Activated T-helper 17 cell treated with anti-CD3 and anti-CD28 coated beads, Interleukin-2, amount 50 U/mL, for 72 hours (primary cell): ENCODE results near the gene SLC25A22. TPM values are rescaled to one million over a fixed set of nuclear protein-coding genes. Genes with fewer than 3 reads are reported as not detected.

ENCODE experiments used
- ATAC-seq: fragments of 150-1000 bp; cut with Tn5 transposase; replicated peaks from 2 replicates; pipeline ENCODE4 v1.10.0; 2021; ENCODE audit warnings: mild to moderate bottlenecking, moderate library complexity
- H3K27ac Mint-ChIP-seq: one replicate; pipeline ENCODE4 v1.8.0; 2022; ENCODE audit warnings: mixed read lengths
- H3K27me3 Mint-ChIP-seq: one replicate; pipeline ENCODE4 v1.8.0; 2022; ENCODE audit warnings: mixed read lengths
- H3K36me3 Mint-ChIP-seq: one replicate; pipeline ENCODE4 v1.8.0; 2022; ENCODE audit warnings: low read depth, mild to moderate bottlenecking, mixed read lengths
- H3K4me1 Mint-ChIP-seq: one replicate; pipeline ENCODE4 v1.8.0; 2022; ENCODE audit warnings: mixed read lengths
- H3K4me3 Mint-ChIP-seq: one replicate; pipeline ENCODE4 v1.8.0; 2022; ENCODE audit warnings: mild to moderate bottlenecking, mixed read lengths
- H3K9me3 Mint-ChIP-seq: one replicate; pipeline ENCODE4 v1.8.0; 2022; ENCODE audit warnings: mixed read lengths
- total RNA-seq, 2 donors: library from RNA; stranded (reverse); gene quantifications; one replicate each; pipeline ENCODE4 v1.2.3, GENCODE V29; 2022

The SLC25A22 gene
- total RNA-seq, 2 donors from 2014 or later = 27.9 to 62.2 TPM

DNA sequence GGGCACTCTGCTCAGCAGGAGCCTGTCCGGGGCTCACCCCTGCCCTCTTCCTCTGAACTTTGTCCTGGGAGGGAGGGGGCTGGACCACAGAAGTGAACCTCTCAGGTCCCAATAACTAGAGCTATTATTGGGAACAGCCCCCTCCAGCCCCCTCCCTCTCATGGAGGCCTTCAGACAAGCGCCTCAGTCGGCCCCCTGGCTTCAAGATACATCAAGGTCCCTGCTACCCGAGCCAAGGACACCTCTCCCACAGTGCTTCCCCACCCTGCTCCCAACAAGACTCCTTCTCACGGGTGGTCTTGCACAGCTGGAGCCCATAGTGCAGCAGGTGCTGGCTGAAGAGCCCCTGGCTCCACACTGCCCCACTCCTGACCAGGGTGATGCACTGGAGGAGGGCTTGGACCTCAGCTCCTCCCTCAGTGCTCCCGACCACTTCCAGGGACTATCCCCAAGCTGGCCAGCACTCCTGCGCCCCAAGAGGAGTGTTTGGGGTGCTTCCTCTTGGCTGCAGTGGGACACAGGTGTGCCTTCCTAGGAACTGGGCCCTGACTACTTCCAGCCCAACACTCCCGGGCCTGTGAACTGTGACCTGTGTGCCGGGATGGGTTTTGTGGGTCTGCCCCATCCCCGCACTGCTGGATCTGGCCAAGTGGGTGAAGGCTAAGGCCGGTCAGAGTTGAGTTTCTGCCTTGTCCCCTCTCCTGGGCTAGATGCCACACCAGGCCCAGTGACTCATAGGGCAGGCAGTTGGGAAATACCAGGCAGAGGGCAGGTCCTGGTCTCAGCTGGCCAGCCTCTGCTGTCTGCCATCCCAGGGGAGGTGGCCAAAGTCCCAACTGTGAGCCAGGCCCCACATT lies 22.8 kb upstream of the SLC25A22 start:
- peak overlapping the region; percentile 71 for H3K4me3 Mint-ChIP-seq
- H3K4me1 Mint-ChIP-seq = no peaks in the 10 kb centered on the region
- peak overlapping the region; percentile 43 for H3K27ac Mint-ChIP-seq

DNA sequence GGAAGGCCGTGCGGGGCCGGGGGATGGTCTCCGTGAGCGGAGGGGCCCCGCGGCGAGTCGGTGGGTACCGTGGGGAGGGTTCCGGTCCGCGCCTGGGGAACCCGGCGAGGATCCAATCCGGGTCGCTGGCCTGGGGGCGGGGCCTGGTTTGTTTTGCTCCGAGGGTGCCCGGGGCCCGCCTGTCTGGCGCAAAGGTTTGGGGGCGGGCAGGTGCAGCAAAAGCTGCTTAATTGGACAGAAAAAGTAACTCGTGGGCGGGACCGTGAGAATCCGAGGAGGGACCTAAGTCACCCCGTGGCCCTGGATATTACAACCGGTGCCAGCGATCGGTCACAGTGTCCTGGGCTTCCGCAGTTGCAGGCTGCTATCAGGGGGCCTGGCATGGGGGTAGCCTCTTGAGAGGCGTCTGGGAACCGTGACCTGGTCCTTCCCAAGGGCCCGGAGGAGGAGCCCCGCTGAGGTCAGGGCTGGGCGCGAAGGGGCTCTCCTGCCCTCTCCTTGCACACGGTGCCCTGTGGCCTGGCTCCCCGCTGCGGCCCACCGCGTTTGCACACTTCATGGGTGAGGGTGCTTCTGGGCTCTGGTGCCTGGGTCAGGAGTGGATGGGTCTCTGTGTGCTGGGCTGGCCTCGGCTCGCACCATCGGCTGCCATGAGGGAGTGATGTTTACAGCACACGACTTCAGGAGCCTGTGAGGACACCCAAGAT lies 22.0 kb upstream of the SLC25A22 start:
- H3K27ac Mint-ChIP-seq = peak overlapping the region; percentile 43
- peak; percentile 78 for ATAC-seq
- peak overlapping the region; percentile 71 for H3K4me3 Mint-ChIP-seq
- no peaks in the 10 kb centered on the region for H3K27me3 Mint-ChIP-seq
- H3K4me1 Mint-ChIP-seq = no peaks in the 10 kb centered on the region
- H3K9me3 Mint-ChIP-seq = no peaks in the 10 kb centered on the region
- peaks cover 11% of the 10 kb centered on the region for H3K36me3 Mint-ChIP-seq

More for the DNA sequence above, 22.8 kb upstream of the SLC25A22 start:
- Mint-ChIP-seq H3K36me3 (peaks cover 16% of the 10 kb centered on the region), H3K27me3 (no peaks in the 10 kb centered on the region), H3K9me3 (no peaks in the 10 kb centered on the region)
- ATAC-seq = no peak

- Mint-ChIP-seq H3K4me1 (no peaks in the 10 kb centered on the region), H3K36me3 (peaks cover 13% of the 10 kb centered on the region), H3K4me3 (peak overlapping the region; percentile 71), H3K27ac (no peak overlapping the region), H3K9me3 (no peaks in the 10 kb centered on the region), H3K27me3 (no peaks in the 10 kb centered on the region)
- ATAC-seq = peak; percentile 88
Observed at GRCh38 chr11:819129-819931, 21.2 kb upstream of the SLC25A22 start.

DNA sequence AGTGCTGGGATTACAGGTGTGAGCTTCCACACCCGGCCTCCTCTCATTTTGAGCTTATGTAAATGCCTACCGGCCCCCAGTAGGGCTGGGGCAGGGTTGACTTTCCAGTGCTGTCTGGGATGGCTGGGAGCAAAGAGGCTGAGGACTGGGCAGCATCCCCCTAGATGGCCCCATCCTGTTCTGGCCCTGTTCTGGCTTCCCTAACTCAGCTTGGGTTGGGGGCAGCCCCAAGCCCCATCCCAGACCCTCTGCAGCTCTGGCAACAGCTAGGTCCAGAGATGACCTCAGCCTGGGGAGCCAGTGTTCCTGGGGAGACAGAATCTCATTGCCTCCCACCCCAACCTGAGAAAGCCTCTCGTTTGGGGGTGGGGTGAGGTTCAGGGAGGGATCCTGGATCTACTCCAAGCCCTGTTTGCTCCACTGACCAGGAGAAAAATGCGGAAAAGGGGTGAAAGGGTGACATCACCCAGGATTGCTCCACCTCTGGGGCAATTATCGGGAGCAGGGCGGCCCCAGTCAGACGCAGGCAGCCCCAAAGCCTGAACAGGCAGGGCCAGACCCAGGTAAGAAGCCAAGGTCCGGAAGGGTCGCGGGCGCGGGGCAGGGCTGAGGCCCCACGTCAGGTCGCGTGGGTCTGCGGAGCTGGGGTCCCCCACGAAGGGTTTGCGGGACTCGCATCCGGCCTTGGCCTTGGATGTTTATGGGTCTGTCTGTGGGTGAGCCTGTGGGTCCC lies 20.5 kb upstream of the SLC25A22 start, which contains the start of gene PNPLA2:
PNPLA2 (plus strand) TSS at position 519 of the 733 bp plus-strand sequence. CDS start 805 bp downstream, outside the sequence.
- H3K9me3 Mint-ChIP-seq = no peaks in the 10 kb centered on the region
- H3K4me3 Mint-ChIP-seq = peak within 1 kb of the TSS; percentile 71
- peak within 1 kb of the TSS; percentile 52 for H3K27ac Mint-ChIP-seq

DNA sequence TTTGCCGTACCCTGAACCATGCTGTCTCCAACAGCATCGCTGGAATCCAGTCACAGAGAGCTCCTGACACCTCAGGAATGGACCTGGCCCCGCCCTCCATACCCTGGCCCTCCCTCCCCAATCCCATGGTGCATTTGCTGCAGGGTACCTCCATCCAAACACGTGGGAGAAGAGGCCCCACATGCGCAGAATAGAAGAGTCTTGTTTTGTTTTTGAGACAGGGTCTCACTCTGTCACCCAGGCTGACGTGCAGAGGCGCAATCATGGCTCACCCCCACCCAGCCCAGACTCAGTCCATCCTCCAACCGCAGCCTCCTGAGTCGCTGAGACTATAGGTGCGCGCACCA lies 18.3 kb upstream of the SLC25A22 start:
- ATAC-seq = no peak
- H3K4me1 Mint-ChIP-seq = peaks cover under 1% of the 10 kb centered on the region
- no peaks in the 10 kb centered on the region for H3K27me3 Mint-ChIP-seq
- no peak overlapping the region for H3K27ac Mint-ChIP-seq
- H3K36me3 Mint-ChIP-seq = peaks cover 33% of the 10 kb centered on the region
- H3K4me3 Mint-ChIP-seq = no peak overlapping the region
- H3K9me3 Mint-ChIP-seq = no peaks in the 10 kb centered on the region

More for the DNA sequence above, 20.5 kb upstream of the SLC25A22 start, which contains the start of gene PNPLA2:
- Mint-ChIP-seq H3K27me3 (no peaks in the 10 kb centered on the region), H3K4me1 (no peaks in the 10 kb centered on the region), H3K36me3 (peaks cover 21% of the 10 kb centered on the region)
- no peak for ATAC-seq

- Mint-ChIP-seq H3K4me1 (peaks cover 6% of the 10 kb centered on the region), H3K4me3 (no peak overlapping the region), H3K27ac (no peak overlapping the region), H3K36me3 (peaks cover 39% of the 10 kb centered on the region), H3K27me3 (no peaks in the 10 kb centered on the region), H3K9me3 (no peaks in the 10 kb centered on the region)
- ATAC-seq = no peak
Observed at GRCh38 chr11:815675-816432, 17.8 kb upstream of the SLC25A22 start.

- Mint-ChIP-seq H3K27ac (no peak overlapping the region), H3K9me3 (no peaks in the 10 kb centered on the region), H3K27me3 (no peaks in the 10 kb centered on the region), H3K4me1 (peaks cover 6% of the 10 kb centered on the region), H3K4me3 (no peak overlapping the region), H3K36me3 (peaks cover 59% of the 10 kb centered on the region)
- ATAC-seq = no peak
Observed at GRCh38 chr11:813456-814096, 15.5 kb upstream of the SLC25A22 start.

- peaks cover 59% of the 10 kb centered on the region for H3K36me3 Mint-ChIP-seq
- peaks cover 6% of the 10 kb centered on the region for H3K4me1 Mint-ChIP-seq
- no peaks in the 10 kb centered on the region for H3K27me3 Mint-ChIP-seq
Observed at GRCh38 chr11:813072-813455, 15.0 kb upstream of the SLC25A22 start.

DNA sequence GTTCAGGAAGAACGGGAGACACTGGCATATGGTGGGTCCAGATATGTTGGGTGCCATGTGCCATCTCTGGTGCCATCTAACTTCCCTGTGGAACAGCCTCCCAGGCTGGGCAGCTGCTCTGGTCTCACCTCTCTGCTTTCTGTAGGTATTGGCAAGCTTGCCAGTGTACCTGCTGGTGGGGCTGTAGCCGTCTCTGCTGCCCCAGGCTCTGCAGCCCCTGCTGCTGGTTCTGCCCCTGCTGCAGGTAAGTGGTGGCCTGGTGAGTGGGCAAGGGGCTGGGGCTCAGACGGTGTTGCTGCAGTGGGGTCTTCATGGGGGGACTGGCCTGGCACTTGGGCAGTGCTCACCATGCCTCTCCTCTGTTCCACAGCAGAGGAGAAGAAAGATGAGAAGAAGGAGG lies 14.3 kb upstream of the SLC25A22 start:
- H3K27me3 Mint-ChIP-seq = no peaks in the 10 kb centered on the region

More at GRCh38 chr11:813072-813455, 15.0 kb upstream of the SLC25A22 start:
- Mint-ChIP-seq H3K9me3 (no peaks in the 10 kb centered on the region), H3K4me3 (no peak overlapping the region), H3K27ac (no peak overlapping the region)
- no peak for ATAC-seq

GRCh38 chr11:811446-812245 lies 13.6 kb upstream of the SLC25A22 start:
- H3K9me3 Mint-ChIP-seq = no peaks in the 10 kb centered on the region
- peaks cover 6% of the 10 kb centered on the region for H3K4me1 Mint-ChIP-seq
- H3K36me3 Mint-ChIP-seq = peaks cover 59% of the 10 kb centered on the region
- H3K27ac Mint-ChIP-seq = peak overlapping the region; percentile 93
- H3K4me3 Mint-ChIP-seq = peak overlapping the region; percentile 93
- no peaks in the 10 kb centered on the region for H3K27me3 Mint-ChIP-seq
- ATAC-seq = no peak

More for the DNA sequence above, 14.3 kb upstream of the SLC25A22 start:
- Mint-ChIP-seq H3K27ac (no peak overlapping the region), H3K36me3 (peaks cover 59% of the 10 kb centered on the region), H3K9me3 (no peaks in the 10 kb centered on the region), H3K4me1 (peaks cover 6% of the 10 kb centered on the region), H3K4me3 (peak overlapping the region; percentile 93)
- ATAC-seq = no peak

DNA sequence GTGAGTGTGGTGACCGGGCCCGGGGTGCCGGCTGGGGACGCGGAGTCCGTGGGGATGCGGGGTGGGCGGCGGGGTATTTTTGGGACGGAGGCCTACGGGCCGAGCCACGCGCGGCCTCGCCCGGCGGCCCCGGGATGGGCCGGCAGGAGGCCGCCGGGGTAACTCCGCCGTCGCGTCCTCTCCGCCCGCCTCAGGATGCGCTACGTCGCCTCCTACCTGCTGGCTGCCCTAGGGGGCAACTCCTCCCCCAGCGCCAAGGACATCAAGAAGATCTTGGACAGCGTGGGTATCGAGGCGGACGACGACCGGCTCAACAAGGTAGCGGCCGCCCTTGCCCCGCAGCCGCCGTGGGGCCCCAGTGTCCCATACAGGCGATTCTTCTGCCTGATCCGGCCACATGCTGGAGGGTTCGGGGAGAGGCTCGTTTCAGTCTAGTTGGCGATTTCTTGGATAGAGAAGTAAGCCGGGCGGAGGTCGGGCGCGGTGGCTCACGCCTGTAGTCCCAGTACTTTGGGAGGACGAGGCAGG lies 12.0 kb upstream of the SLC25A22 start:
- H3K9me3 Mint-ChIP-seq = no peaks in the 10 kb centered on the region
- peaks cover 59% of the 10 kb centered on the region for H3K36me3 Mint-ChIP-seq
- peaks cover 6% of the 10 kb centered on the region for H3K4me1 Mint-ChIP-seq
- no peaks in the 10 kb centered on the region for H3K27me3 Mint-ChIP-seq
- H3K4me3 Mint-ChIP-seq = peak overlapping the region; percentile 93
- ATAC-seq = peak; percentile 1
- peak overlapping the region; percentile 93 for H3K27ac Mint-ChIP-seq
